Gastrocnemius medialis (tissue), 4 donors: ENCODE data around the gene POLR3GL. TPM values are rescaled to one million over a fixed set of nuclear protein-coding genes. Genes with fewer than 3 reads are reported as not detected.

Source experiments
- ATAC-seq, 2 donors: fragments of 150-250 bp; one replicate each; pipeline ENCODE4 v1.9.1; 2016
- DNase-seq, 2 donors: peaks; one replicate each; pipeline ENCODE4 v3.0.0-alpha.2; 2019
- H3K27ac ChIP-seq, 4 donors: fragments of 200-600 bp; sonication (generic); 1 replicate in 1 of 4; 2 replicates in 3 of 4; pipeline ENCODE4 v1.5.1; 2016 to 2018; ENCODE audit warnings: mild to moderate bottlenecking in 2 of 4, moderate library complexity in 1 of 4
- H3K27me3 ChIP-seq, 3 donors: fragments of 200-600 bp; sonication (generic) in 2 of 3; 1 replicate in 1 of 3; 2 replicates in 2 of 3; pipeline versions ENCODE4 v1.5.1 to v1.6.0; 2016 to 2019; ENCODE audit warnings: mild to moderate bottlenecking in 1 of 3, moderate library complexity in 1 of 3
- H3K36me3 ChIP-seq, 2 donors: fragments of 200-600 bp; sonication (generic) in 1 of 2; one replicate each; pipeline ENCODE4 v1.5.1; 2017 to 2018
- H3K4me1 ChIP-seq, 2 donors: fragments of 200-600 bp; sonication (generic) in 1 of 2; one replicate each; pipeline ENCODE4 v1.5.1; 2016 to 2017; ENCODE audit warnings: mild to moderate bottlenecking in 2 of 2
- H3K4me3 ChIP-seq, 4 donors: fragments of 200-600 bp; sonication (generic) in 3 of 4; 1 replicate in 1 of 4; 2 replicates in 3 of 4; pipeline ENCODE4 v1.5.1; 2016 to 2019; ENCODE audit warnings: mild to moderate bottlenecking in 2 of 4
- H3K9me3 ChIP-seq, 3 donors: fragments of 200-600 bp; sonication (generic) in 2 of 3; 1 replicate in 1 of 3; 2 replicates in 2 of 3; pipeline ENCODE4 v1.5.1; 2016 to 2019
- POLR2A ChIP-seq, 2 donors: fragments of 450-650 bp; IDR thresholded peaks; one replicate each; pipeline ENCODE4 v1.6.1; 2017; ENCODE audit warnings: antibody characterized with exemption in 2 of 2, mild to moderate bottlenecking in 2 of 2, moderate library complexity in 2 of 2
- in situ Hi-C, 4 donors: fragments of 200-750 bp; cut with MboI; loops; one replicate each; pipeline versions ENCODE4 v1.15.0 to v1.8.0; 2017; ENCODE audit warnings: low sequenced_read_pairs in 4 of 4
- intact Hi-C: fragments of 100-400 bp; cut with DNase I; formaldehyde crosslinking; loops from one replicate; pipeline ENCODE4 v1.15.1; 2023; ENCODE audit warnings: low total_unique reads
- total RNA-seq, 4 donors: library from RNA; depleted of rRNA; stranded (reverse); fragments of >200 nt; gene quantifications; one replicate each; pipeline versions ENCODE4 v1.1.0 to v1.2.3, GENCODE V29; 2016
- TF ChIP-seq, protein P1 (sequence below), 5 experiments: fragments of 450-650 bp in 3 of 5; fragments of 200-600 bp in 2 of 5; sonication (generic) in 2 of 5; IDR thresholded peaks in 4 of 5; conservative IDR thresholded peaks in 1 of 5; 1 replicate in 4 of 5; 2 replicates in 1 of 5; pipeline ENCODE4 v1.5.1; 2016 to 2019; ENCODE audit warnings: antibody characterized with exemption in 5 of 5, mild to moderate bottlenecking in 3 of 5, moderate library complexity in 3 of 5

POLR3GL gene
- total RNA-seq, 4 donors from 2014 or later, result 43.5 to 78.8 (median 59.4) TPM

DNA sequence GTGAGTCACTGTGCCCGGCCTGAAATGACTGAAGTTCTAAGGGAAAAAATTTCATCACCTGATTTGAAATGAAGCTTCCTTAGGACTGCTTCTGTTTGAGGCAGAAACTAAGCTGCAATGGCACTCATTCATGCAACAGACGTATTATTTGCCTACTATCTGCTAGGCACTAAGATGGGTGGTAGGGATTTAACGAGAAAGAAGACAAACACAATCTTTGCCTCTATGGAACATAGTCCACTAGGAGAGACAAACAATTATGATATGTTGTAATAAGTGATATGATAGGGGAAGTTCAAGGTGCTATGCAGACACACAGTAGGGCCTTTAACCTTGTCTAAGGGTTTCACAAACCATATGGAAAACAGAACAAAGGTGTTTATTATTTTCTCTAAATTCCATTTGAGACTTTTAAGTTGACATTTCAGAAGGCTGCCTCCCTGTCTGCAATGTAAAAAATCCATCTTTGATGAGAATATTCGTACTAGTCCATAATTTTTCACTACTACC, 18.0 kb upstream of the POLR3GL start:
- Histone ChIP-seq H3K4me3 (no peak overlapping the region), H3K27ac (peak overlapping the region; percentile 88 to 99 (median 96)), H3K4me1 (peaks cover 48 to 53% of the 10 kb centered on the region in 2 donors), H3K9me3 (no peaks in the 10 kb centered on the region), H3K27me3 (no peaks in the 10 kb centered on the region), H3K36me3 (peaks cover 0 to 51% of the 10 kb centered on the region in 2 donors)
- TF ChIP-seq, protein P1, sequence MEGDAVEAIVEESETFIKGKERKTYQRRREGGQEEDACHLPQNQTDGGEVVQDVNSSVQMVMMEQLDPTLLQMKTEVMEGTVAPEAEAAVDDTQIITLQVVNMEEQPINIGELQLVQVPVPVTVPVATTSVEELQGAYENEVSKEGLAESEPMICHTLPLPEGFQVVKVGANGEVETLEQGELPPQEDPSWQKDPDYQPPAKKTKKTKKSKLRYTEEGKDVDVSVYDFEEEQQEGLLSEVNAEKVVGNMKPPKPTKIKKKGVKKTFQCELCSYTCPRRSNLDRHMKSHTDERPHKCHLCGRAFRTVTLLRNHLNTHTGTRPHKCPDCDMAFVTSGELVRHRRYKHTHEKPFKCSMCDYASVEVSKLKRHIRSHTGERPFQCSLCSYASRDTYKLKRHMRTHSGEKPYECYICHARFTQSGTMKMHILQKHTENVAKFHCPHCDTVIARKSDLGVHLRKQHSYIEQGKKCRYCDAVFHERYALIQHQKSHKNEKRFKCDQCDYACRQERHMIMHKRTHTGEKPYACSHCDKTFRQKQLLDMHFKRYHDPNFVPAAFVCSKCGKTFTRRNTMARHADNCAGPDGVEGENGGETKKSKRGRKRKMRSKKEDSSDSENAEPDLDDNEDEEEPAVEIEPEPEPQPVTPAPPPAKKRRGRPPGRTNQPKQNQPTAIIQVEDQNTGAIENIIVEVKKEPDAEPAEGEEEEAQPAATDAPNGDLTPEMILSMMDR (IDR thresholded peaks at IDR 0.05 in 4 of 5, conservative IDR thresholded peaks at IDR 0.05 in 1 of 5), result no peak
- TF ChIP-seq POLR2A (IDR thresholded peaks at IDR 0.05), result no peak
- in situ Hi-C loops (no loop called here), intact Hi-C loops (loop anchor here (5.0 kb wide), 1 partner anchor 51 kb away; the partner anchor contains the start of gene TXNIP)
- ATAC-seq, result no peak
- no peak for DNase-seq

- TF ChIP-seq, protein P1 (IDR thresholded peaks at IDR 0.05 in 4 of 5, conservative IDR thresholded peaks at IDR 0.05 in 1 of 5), result no peak
- no peak for TF ChIP-seq POLR2A (IDR thresholded peaks at IDR 0.05)
- peak overlapping the region; percentile 88 to 99 (median 96) for H3K27ac ChIP-seq
- in situ Hi-C loops (no loop called here), intact Hi-C loops (loop anchor here (5.0 kb wide), 1 partner anchor 50 kb away; the partner anchor contains the start of gene TXNIP)
- H3K4me1 ChIP-seq, result peaks cover 58 to 63% of the 10 kb centered on the region in 2 donors
- H3K4me3 ChIP-seq, result no peak overlapping the region
- peaks cover 0 to 43% of the 10 kb centered on the region in 2 donors for H3K36me3 ChIP-seq
- ATAC-seq (no peak), DNase-seq (no peak)
- H3K27me3 ChIP-seq, result no peaks in the 10 kb centered on the region
- H3K9me3 ChIP-seq, result no peaks in the 10 kb centered on the region
These were observed 16.9 kb upstream of the POLR3GL start for GRCh38 chr1:145947551-145947950.

GRCh38 chr1:145949219-145949618, 15.3 kb upstream of the POLR3GL start:
- H3K36me3 ChIP-seq, result peaks cover 0 to 26% of the 10 kb centered on the region in 2 donors
- ATAC-seq, result peak; percentile 94 to 97
- H3K4me1 ChIP-seq, result peaks cover 72 to 76% of the 10 kb centered on the region in 2 donors
- H3K27me3 ChIP-seq, result no peaks in the 10 kb centered on the region
- peak; percentile 58 to 84 for DNase-seq
- no peaks in the 10 kb centered on the region for H3K9me3 ChIP-seq
- in situ Hi-C loops, result no loop called here
- no peak overlapping the region for H3K4me3 ChIP-seq
- peak overlapping the region; percentile 88 to 99 (median 96) for H3K27ac ChIP-seq
- peak; percentile 48 to 70 for TF ChIP-seq POLR2A (IDR thresholded peaks at IDR 0.05)
- TF ChIP-seq, protein P1 (IDR thresholded peaks at IDR 0.05 in 4 of 5, conservative IDR thresholded peaks at IDR 0.05 in 1 of 5), result no peak
- intact Hi-C loops, result loop anchor here (5.0 kb wide), 1 partner anchor 48 kb away; the partner anchor contains the start of gene TXNIP

DNA sequence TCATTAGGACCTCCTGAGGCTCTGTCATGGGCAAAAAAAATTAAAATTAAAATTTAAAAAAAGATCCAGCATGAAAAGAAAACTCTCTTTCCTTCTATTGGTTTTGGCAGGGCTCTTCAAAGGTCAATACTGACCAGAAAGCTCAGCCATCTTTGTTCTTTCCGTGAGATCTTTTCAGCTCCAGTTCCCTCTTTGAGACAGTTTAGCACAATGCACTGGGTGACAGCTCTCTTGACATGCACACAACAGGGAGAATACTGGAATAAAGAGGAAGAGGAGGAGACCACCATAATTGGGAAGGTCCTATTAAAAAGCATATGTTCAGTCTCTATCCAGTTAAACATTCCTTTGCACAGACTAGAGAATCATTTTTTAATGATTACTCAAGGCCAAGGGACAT, 13.0 kb upstream of the POLR3GL start:
- H3K27me3 ChIP-seq, result no peaks in the 10 kb centered on the region
- peak overlapping the region in 1 of 4 donors; percentile 5 for H3K4me3 ChIP-seq
- peaks cover 95 to 96% of the 10 kb centered on the region in 2 donors for H3K4me1 ChIP-seq
- no peak for DNase-seq
- H3K9me3 ChIP-seq, result no peaks in the 10 kb centered on the region
- H3K36me3 ChIP-seq, result peaks cover 0 to 17% of the 10 kb centered on the region in 2 donors
- intact Hi-C loops, result no loop called here
- ATAC-seq, result no peak
- H3K27ac ChIP-seq, result peak overlapping the region; percentile 88 to 99 (median 96)
- in situ Hi-C loops, result loop anchor here in 1 of 4 donors (10.0 kb wide), 1 partner anchor 57 kb away; no protein-coding TSS in a partner anchor
- TF ChIP-seq, protein P1 (IDR thresholded peaks at IDR 0.05 in 4 of 5, conservative IDR thresholded peaks at IDR 0.05 in 1 of 5), result no peak
- no peak for TF ChIP-seq POLR2A (IDR thresholded peaks at IDR 0.05)
